H1 (cell line): ENCODE results near the gene TAS1R3. TPM values are rescaled to one million over a fixed set of nuclear protein-coding genes. Genes with fewer than 3 reads are reported as not detected.
A peak's percentile ranks its signal among the peaks of the same experiment; 100 is the strongest.

Experiments used
- CTCF ChIA-PET: fragments of 300-600 bp; sonication (Branson Sonifier 250); formaldehyde crosslinking; loops from one replicate; lab custom pipeline; 2021; ENCODE audit not compliant: partially characterized antibody; lab: Charles Lee
- POLR2A ChIA-PET: fragments of 300-600 bp; sonication (Branson Sonifier 250); formaldehyde crosslinking; loops from one replicate; lab custom pipeline; 2021; ENCODE audit warnings: inconsistent platforms; ENCODE audit not compliant: partially characterized antibody; lab: Charles Lee
- DNase-seq, 2 experiments: peaks; one replicate each; pipeline versions ENCODE4 v3.0.0 to v3.0.0-alpha.2; 2010 to 2022; ENCODE audit warnings: low spot score in 2 of 2, low read depth in 1 of 2, mixed read lengths in 1 of 2
- FAIRE-seq: peaks from 2 replicates; lab custom pipeline; 2011; peaks lifted over from hg19 to GRCh38; lab: Jason Lieb, UNC
- H2AFZ ChIP-seq: 2 replicates; pipeline ENCODE4 v1.8.1; 2012; ENCODE audit warnings: low read length, inconsistent platforms
- H2AK5ac ChIP-seq: 2 replicates; pipeline ENCODE4 v1.6.1; 2013; ENCODE audit warnings: low read depth, low read length
- H2BK120ac ChIP-seq: replicated peaks from 2 replicates; pipeline ENCODE3; 2013; ENCODE audit warnings: low read depth, low read length, inconsistent platforms
- H2BK12ac ChIP-seq: 2 replicates; pipeline ENCODE4 v1.6.1; 2013; ENCODE audit warnings: low read depth, low read length
- H2BK15ac ChIP-seq: 2 replicates; pipeline ENCODE4 v1.6.1; 2013; ENCODE audit warnings: low read length
- H2BK20ac ChIP-seq: 2 replicates; pipeline ENCODE4 v1.6.1; 2013; ENCODE audit warnings: low read length
- H2BK5ac ChIP-seq: 2 replicates; pipeline ENCODE4 v1.6.1; 2013; ENCODE audit warnings: low read depth, low read length
- H3K14ac ChIP-seq: 2 replicates; pipeline ENCODE4 v1.6.1; 2013; ENCODE audit warnings: inconsistent platforms; ENCODE audit not compliant: insufficient read length
- H3K18ac ChIP-seq: 2 replicates; pipeline ENCODE4 v1.6.1; 2013; ENCODE audit warnings: low read length; ENCODE audit errors: extremely low read depth
- H3K23ac ChIP-seq: 2 replicates; pipeline ENCODE4 v1.6.1; 2013; ENCODE audit warnings: inconsistent platforms; ENCODE audit not compliant: insufficient read length
- H3K23me2 ChIP-seq: 2 replicates; pipeline ENCODE4 v1.6.1; 2013; ENCODE audit warnings: low read depth, low read length
- H3K27ac ChIP-seq: 2 replicates; pipeline ENCODE4 v1.6.1; 2011; ENCODE audit warnings: low read depth, low read length, inconsistent platforms
- H3K27me3 ChIP-seq, 4 experiments: replicated peaks in 1 of 4; 1 replicate in 1 of 4; 2 replicates in 3 of 4; pipeline versions ENCODE4 v1.6.1 to v1.8.1; 2011 to 2013; ENCODE audit warnings: low read length in 3 of 4, mild to moderate bottlenecking in 3 of 4, inconsistent platforms in 2 of 4, mixed read lengths in 2 of 4, moderate library complexity in 1 of 4; ENCODE audit not compliant: control insufficient read depth in 3 of 4, insufficient read depth in 3 of 4; ENCODE audit errors: extremely low read depth in 1 of 4
- H3K36me3 ChIP-seq, 4 experiments: 2 replicates each; pipeline versions ENCODE4 v1.6.1 to v1.8.1; 2011 to 2013; ENCODE audit warnings: mild to moderate bottlenecking in 4 of 4, low read length in 3 of 4, moderate library complexity in 2 of 4, control low read depth in 1 of 4, inconsistent platforms in 1 of 4; ENCODE audit not compliant: insufficient read depth in 4 of 4, control insufficient read depth in 2 of 4
- H3K4ac ChIP-seq: replicated peaks from 2 replicates; pipeline ENCODE3; 2013; ENCODE audit warnings: low read length, low read depth, mixed read lengths, inconsistent platforms; ENCODE audit not compliant: insufficient read length
- H3K4me1 ChIP-seq, 4 experiments: replicated peaks in 1 of 4; 1 replicate in 1 of 4; 2 replicates in 3 of 4; pipeline versions ENCODE4 v1.6.1 to v1.8.1; 2011 to 2013; ENCODE audit warnings: low read length in 3 of 4, inconsistent platforms in 2 of 4, mixed read lengths in 1 of 4; ENCODE audit not compliant: insufficient read depth in 4 of 4, control insufficient read depth in 3 of 4
- H3K4me2 ChIP-seq, 2 experiments: 2 replicates each; pipeline versions ENCODE4 v1.6.1 to v1.8.1; 2011 to 2013; ENCODE audit warnings: low read depth in 2 of 2, low read length in 2 of 2, control low read depth in 1 of 2, inconsistent platforms in 1 of 2, mild to moderate bottlenecking in 1 of 2; ENCODE audit not compliant: insufficient read depth in 1 of 2
- H3K4me3 ChIP-seq, 4 experiments: fragments of 200-600, 300-600 bp in 1 of 4; sonication (generic), shearing (Covaris generic), sonication (Bioruptor Twin) in 1 of 4; 2 replicates each; pipeline versions ENCODE4 v1.5.1 to v1.8.1; 2011 to 2016; ENCODE audit warnings: low read length in 4 of 4, low read depth in 3 of 4, control low read depth in 2 of 4, inconsistent platforms in 2 of 4, mild to moderate bottlenecking in 2 of 4, mixed read lengths in 1 of 4, moderate library complexity in 1 of 4; ENCODE audit not compliant: insufficient read depth in 2 of 4; ENCODE audit errors: extremely low read depth in 1 of 4
- H3K56ac ChIP-seq: replicated peaks from 2 replicates; pipeline ENCODE3; 2013; ENCODE audit warnings: low read depth, mild to moderate bottlenecking, mixed read lengths, low read length, inconsistent platforms; ENCODE audit not compliant: insufficient read length
- H3K79me1 ChIP-seq: 2 replicates; pipeline ENCODE4 v1.6.1; 2013; ENCODE audit warnings: low read depth, low read length, control low read depth
- H3K79me2 ChIP-seq, 2 experiments: 2 replicates each; pipeline versions ENCODE4 v1.6.1 to v1.8.1; 2012 to 2013; ENCODE audit warnings: low read length in 2 of 2, mild to moderate bottlenecking in 2 of 2, inconsistent platforms in 1 of 2; ENCODE audit not compliant: insufficient read depth in 2 of 2, control insufficient read depth in 1 of 2
- H3K9ac ChIP-seq, 4 experiments: replicated peaks in 1 of 4; 1 replicate in 1 of 4; 2 replicates in 3 of 4; pipeline versions ENCODE4 v1.6.1 to v1.8.1; 2011 to 2013; ENCODE audit warnings: low read depth in 3 of 4, low read length in 3 of 4, control low read depth in 2 of 4, mild to moderate bottlenecking in 2 of 4, moderate library complexity in 2 of 4, inconsistent platforms in 1 of 4; ENCODE audit errors: extremely low read depth in 1 of 4
- H3K9me3 ChIP-seq, 2 experiments: 2 replicates each; pipeline versions ENCODE4 v1.6.1 to v1.8.1; 2012 to 2013; ENCODE audit warnings: mild to moderate bottlenecking in 2 of 2, moderate library complexity in 2 of 2, control low read depth in 1 of 2, inconsistent platforms in 1 of 2, low read depth in 1 of 2, low read length in 1 of 2, mixed read lengths in 1 of 2; ENCODE audit not compliant: insufficient read depth in 2 of 2
- H4K20me1 ChIP-seq, 2 experiments: replicated peaks in 1 of 2; 2 replicates each; pipeline versions ENCODE3 to v1.8.1; 2011 to 2013; ENCODE audit warnings: inconsistent platforms in 2 of 2, low read length in 2 of 2, mild to moderate bottlenecking in 1 of 2; ENCODE audit not compliant: insufficient read depth in 2 of 2, control insufficient read depth in 1 of 2
- H4K5ac ChIP-seq: 2 replicates; pipeline ENCODE4 v1.6.1; 2013; ENCODE audit warnings: low read length, low read depth, mixed read lengths, inconsistent platforms; ENCODE audit not compliant: insufficient read length
- H4K8ac ChIP-seq: 2 replicates; pipeline ENCODE4 v1.8.0; 2013; ENCODE audit warnings: mild to moderate bottlenecking, moderate library complexity, low read length, inconsistent platforms; ENCODE audit not compliant: insufficient read depth; ENCODE audit errors: extremely low read depth
- H4K91ac ChIP-seq: replicated peaks from 2 replicates; pipeline ENCODE3; 2013; ENCODE audit warnings: low read length, mixed read lengths, inconsistent platforms; ENCODE audit not compliant: insufficient read length
- CBX5 ChIP-seq: fragments of 300-800, 300-1000 bp; sonication (generic); IDR thresholded peaks from 2 replicates; pipeline ENCODE4 v1.7.1; 2016; ENCODE audit warnings: antibody characterized with exemption, low read length, low read depth
- POLR2AphosphoS5 ChIP-seq: IDR thresholded peaks from 2 replicates; pipeline ENCODE4 v1.6.1; 2011; ENCODE audit warnings: low read depth, low read length
- whole genome bisulfite sequencing, 2 experiments: shearing (Covaris generic) in 1 of 2; methylation state at CpG; one replicate each; pipeline versions ENCODE4 v1.1.6 to v1.1.7; 2013 to 2015; ENCODE audit warnings: low lambda C conversion rate in 2 of 2, mixed read lengths in 2 of 2, inconsistent platforms in 1 of 2, low coverage in 1 of 2, missing lambda C conversion rate in 1 of 2; ENCODE audit not compliant: insufficient replicate concordance in 2 of 2, insufficient coverage in 1 of 2, insufficient read length in 1 of 2; ENCODE audit errors: extremely low coverage in 1 of 2, missing lambda C conversion rate in 1 of 2; 5-methylcytosine and 5-hydroxymethylcytosine counted together
- polyA plus RNA-seq, 7 experiments: library from polyadenylated mRNA; depleted of rRNA in 3 of 7; stranded (reverse) in 5 of 7; unstranded in 2 of 7; fragments of >200 nt in 5 of 7; fragments of 200-250 nt in 2 of 7; gene quantifications; 1 replicate in 5 of 7; 2 replicates in 1 of 7; 4 replicates in 1 of 7; pipeline versions ENCODE4 v1.2.1 to v1.2.3, GENCODE V29; 2011 to 2013; ENCODE audit warnings: missing spikeins in 2 of 7, mixed read lengths in 2 of 7
- total RNA-seq: library from RNA; stranded (reverse); fragmentation: NEBNext Ultra II Directional; extraction: Animal tissue kit (Norgen Biotek cat#: 25700); gene quantifications from 2 replicates; pipeline ENCODE4 v1.2.1, GENCODE V29; 2021

Gene TAS1R3
- total and polyA plus RNA-seq, 2 of the 8 experiments (the other 6 are each of a cell fraction or from before 2014, with no cell fraction given) = 0.03 to 0.19 TPM

DNA sequence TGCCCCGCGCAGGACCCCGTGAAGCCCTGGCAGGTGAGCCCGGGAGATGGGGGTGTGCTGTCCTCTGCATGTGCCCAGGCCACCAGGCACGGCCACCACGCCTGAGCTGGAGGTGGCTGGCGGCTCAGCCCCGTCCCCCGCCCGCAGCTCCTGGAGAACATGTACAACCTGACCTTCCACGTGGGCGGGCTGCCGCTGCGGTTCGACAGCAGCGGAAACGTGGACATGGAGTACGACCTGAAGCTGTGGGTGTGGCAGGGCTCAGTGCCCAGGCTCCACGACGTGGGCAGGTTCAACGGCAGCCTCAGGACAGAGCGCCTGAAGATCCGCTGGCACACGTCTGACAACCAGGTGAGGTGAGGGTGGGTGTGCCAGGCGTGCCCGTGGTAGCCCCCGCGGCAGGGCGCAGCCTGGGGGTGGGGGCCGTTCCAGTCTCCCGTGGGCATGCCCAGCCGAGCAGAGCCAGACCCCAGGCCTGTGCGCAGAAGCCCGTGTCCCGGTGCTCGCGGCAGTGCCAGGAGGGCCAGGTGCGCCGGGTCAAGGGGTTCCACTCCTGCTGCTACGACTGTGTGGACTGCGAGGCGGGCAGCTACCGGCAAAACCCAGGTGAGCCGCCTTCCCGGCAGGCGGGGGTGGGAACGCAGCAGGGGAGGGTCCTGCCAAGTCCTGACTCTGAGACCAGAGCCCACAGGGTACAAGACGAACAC lies 1.8 kb downstream of the TAS1R3 start:
- WGBS, 2 experiments = 91% methylated on average over 34 of the region's 48 CpGs; no CpG with 5 or more reads in 1 of the 2 experiments

More for the DNA sequence above, 1.8 kb downstream of the TAS1R3 start:
- H2BK12ac ChIP-seq = no peak overlapping the region
- H2AFZ ChIP-seq = no peak overlapping the region
- H3K23me2 ChIP-seq = peaks cover 2% of the 10 kb centered on the region; the same call in 1 of the 2 replicates
- no peak overlapping the region for H4K91ac ChIP-seq
- no peak overlapping the region for H4K8ac ChIP-seq
- H3K27ac ChIP-seq = no peak overlapping the region
- no peak overlapping the region for H3K14ac ChIP-seq
- ChIA-PET CTCF (interaction anchor here (2.2 kb wide), 1 partner anchor 41 kb away, joined by 5 read pairs; no protein-coding TSS in a partner anchor), POLR2A (interaction anchor here (0.7 to 9.0 kb wide), 10 partner anchors 12 to 69 kb away, joined by 3 to 134 read pairs (median 3); partner anchors contain the start of gene AURKAIP1)
- H3K36me3 ChIP-seq = peaks cover 0 to 9% (median under 1%) of the 10 kb centered on the region in 4 experiments; a peak in 3 of 8 replicates
- TF ChIP-seq POLR2AphosphoS5 (peak; percentile 44), CBX5 (no peak)
- peaks cover 0 to 6% of the 10 kb centered on the region in 2 experiments; a peak in 2 of 4 replicates for H3K9me3 ChIP-seq
- H4K20me1 ChIP-seq = peaks cover 10 to 32% of the 10 kb centered on the region in 2 experiments
- no peak overlapping the region for H4K5ac ChIP-seq
- no peak overlapping the region for H3K9ac ChIP-seq
- H3K23ac ChIP-seq = no peak overlapping the region
- no peak for DNase-seq
- peaks cover 6% of the 10 kb centered on the region; the same call in 1 of the 2 replicates for H3K79me1 ChIP-seq
- H2BK15ac ChIP-seq = no peak overlapping the region
- no peak overlapping the region for H3K4ac ChIP-seq
- H2BK5ac ChIP-seq = no peak overlapping the region
- no peaks in the 10 kb centered on the region; a peak in 1 of 7 replicates for H3K27me3 ChIP-seq
- H3K18ac ChIP-seq = no peak overlapping the region
- no peaks in the 10 kb centered on the region; a peak in 2 of 7 replicates for H3K4me1 ChIP-seq
- no peak overlapping the region for H2AK5ac ChIP-seq
- no peak for FAIRE-seq
- no peak overlapping the region for H3K56ac ChIP-seq
- H2BK20ac ChIP-seq = no peak overlapping the region
- H3K79me2 ChIP-seq = no peaks in the 10 kb centered on the region
- no peak overlapping the region for H2BK120ac ChIP-seq
- no peak overlapping the region for H3K4me3 ChIP-seq
- H3K4me2 ChIP-seq = no peak overlapping the region
